GM21529 (cell line): Measurements from ENCODE around the gene ANO2.

ENCODE experiments used
- ATAC-seq: cut with Tn5 transposase; IDR thresholded peaks from one replicate; pipeline ENCODE4 v1.9.1; 2021; ENCODE audit not compliant: unreplicated experiment

The ANO2 gene

GRCh38 chr12:5588176-5588575 is 356.9 kb downstream of the ANO2 start:
- no peak for ATAC-seq

GRCh38 chr12:5587711-5588121 is 357.3 kb downstream of the ANO2 start:
- ATAC-seq, result no peak

- no peak for ATAC-seq
Measured at GRCh38 chr12:5586201-5586600, 358.9 kb downstream of the ANO2 start.

- ATAC-seq, result no peak
Measured at GRCh38 chr12:5585178-5585577, 359.9 kb downstream of the ANO2 start.

- ATAC-seq, result no peak
Measured at GRCh38 chr12:5584412-5585175, 360.5 kb downstream of the ANO2 start.

GRCh38 chr12:5582541-5582940 is 362.5 kb downstream of the ANO2 start:
- no peak for ATAC-seq

GRCh38 chr12:5582018-5582417 is 363.0 kb downstream of the ANO2 start:
- ATAC-seq, result no peak

- ATAC-seq, result no peak
Measured at GRCh38 chr12:5581616-5582015, 363.4 kb downstream of the ANO2 start.

- no peak for ATAC-seq
Measured at GRCh38 chr12:5581019-5581418, 364.0 kb downstream of the ANO2 start.

GRCh38 chr12:5578775-5579174 is 366.3 kb downstream of the ANO2 start:
- no peak for ATAC-seq

- no peak for ATAC-seq
Measured at GRCh38 chr12:5577741-5578140, 367.3 kb downstream of the ANO2 start.

- no peak for ATAC-seq
Measured at GRCh38 chr12:5577211-5577612, 367.8 kb downstream of the ANO2 start.

GRCh38 chr12:5575987-5576386 is 369.1 kb downstream of the ANO2 start:
- no peak for ATAC-seq

- no peak for ATAC-seq
Measured at GRCh38 chr12:5575232-5575631, 369.8 kb downstream of the ANO2 start.

GRCh38 chr12:5573390-5573789 is 371.7 kb downstream of the ANO2 start:
- ATAC-seq, result no peak

GRCh38 chr12:5571115-5571514 is 373.9 kb downstream of the ANO2 start:
- ATAC-seq, result no peak

GRCh38 chr12:5570416-5570815 is 374.6 kb downstream of the ANO2 start:
- ATAC-seq, result no peak

GRCh38 chr12:5568325-5568981 is 376.6 kb downstream of the ANO2 start:
- no peak for ATAC-seq

- no peak for ATAC-seq
Measured at GRCh38 chr12:5567016-5567725, 377.9 kb downstream of the ANO2 start.

GRCh38 chr12:5565933-5566599 is 379.0 kb downstream of the ANO2 start:
- no peak for ATAC-seq

GRCh38 chr12:5562581-5562980 is 382.5 kb downstream of the ANO2 start:
- ATAC-seq, result no peak
